Ishikawa (cell line): Measurements from ENCODE around the gene TMPRSS6.

Source experiments
- CEBPB ChIP-seq: IDR thresholded peaks from 2 replicates; pipeline ENCODE4 v1.6.1; 2012
- CREB1 ChIP-seq: IDR thresholded peaks from 2 replicates; pipeline ENCODE4 v1.6.1; 2012; ENCODE audit warnings: low read depth
- EP300 ChIP-seq: IDR thresholded peaks from 2 replicates; pipeline ENCODE4 v1.6.1; 2012; ENCODE audit warnings: borderline replicate concordance
- FOXM1 ChIP-seq: IDR thresholded peaks from 2 replicates; pipeline ENCODE4 v1.6.1; 2012; ENCODE audit warnings: low read depth, borderline replicate concordance
- NFIC ChIP-seq: IDR thresholded peaks from 2 replicates; pipeline ENCODE4 v1.6.1; 2012
- RAD21 ChIP-seq: IDR thresholded peaks from 2 replicates; pipeline ENCODE4 v1.6.1; 2012; ENCODE audit warnings: low read depth
- TAF1 ChIP-seq: IDR thresholded peaks from 2 replicates; pipeline ENCODE4 v1.6.1; 2012; ENCODE audit warnings: low read depth, mild to moderate bottlenecking
- TEAD4 ChIP-seq: IDR thresholded peaks from 2 replicates; pipeline ENCODE4 v1.6.1; 2012
- YY1 ChIP-seq: IDR thresholded peaks from 2 replicates; pipeline ENCODE4 v1.6.1; 2012; ENCODE audit warnings: low read depth
- ZBTB7A ChIP-seq: IDR thresholded peaks from 2 replicates; pipeline ENCODE4 v1.6.1; 2012; ENCODE audit warnings: low read depth
- TF ChIP-seq, protein P1 (sequence below): IDR thresholded peaks from 2 replicates; pipeline ENCODE4 v1.6.1; 2012
- TF ChIP-seq, protein P2 (sequence below): IDR thresholded peaks from 2 replicates; pipeline ENCODE4 v1.6.1; 2012; ENCODE audit warnings: low read depth, mild to moderate bottlenecking
- TF ChIP-seq, protein P3 (sequence below): IDR thresholded peaks from 2 replicates; pipeline ENCODE4 v1.6.1; 2012

DNA sequence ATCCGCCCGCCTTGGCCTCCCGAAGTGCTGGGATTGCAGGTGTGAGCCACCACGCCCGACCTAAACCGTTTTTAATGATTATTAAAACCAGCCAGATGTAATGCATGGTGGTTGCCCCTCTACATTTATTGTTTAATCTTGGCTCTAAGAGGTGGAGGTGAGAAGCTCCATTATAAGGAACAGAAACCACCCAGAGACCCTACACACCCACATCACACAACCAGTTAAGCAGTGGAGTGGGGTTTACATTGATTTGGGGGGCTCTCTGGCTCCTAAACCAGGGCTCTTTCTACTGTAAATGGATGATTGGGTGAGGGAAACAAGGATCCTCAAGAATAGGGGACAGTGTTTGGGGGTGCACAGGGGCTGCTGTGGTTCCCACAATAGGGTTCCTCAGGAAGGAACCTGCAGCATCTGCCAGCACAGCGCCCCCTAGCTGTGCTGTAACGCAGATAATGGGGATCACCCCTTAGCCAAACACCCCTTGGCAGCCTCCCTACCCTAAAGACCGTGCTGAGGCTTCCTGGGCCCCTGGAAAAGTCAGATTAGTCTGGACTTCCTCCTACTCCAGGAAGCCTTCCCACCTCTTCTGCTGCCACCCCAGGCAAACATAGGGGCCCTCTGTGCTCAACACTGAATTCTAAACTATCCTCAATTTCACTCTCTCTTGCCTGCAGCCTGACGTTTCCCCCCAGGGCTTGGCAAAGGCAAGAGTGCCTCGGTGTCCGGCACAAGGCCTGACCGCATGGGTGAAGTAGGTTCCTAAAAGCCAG lies 87.6 kb downstream of the TMPRSS6 start:
- no peak for TF ChIP-seq CEBPB
- TF ChIP-seq EP300 = no peak
- TF ChIP-seq, protein P1, sequence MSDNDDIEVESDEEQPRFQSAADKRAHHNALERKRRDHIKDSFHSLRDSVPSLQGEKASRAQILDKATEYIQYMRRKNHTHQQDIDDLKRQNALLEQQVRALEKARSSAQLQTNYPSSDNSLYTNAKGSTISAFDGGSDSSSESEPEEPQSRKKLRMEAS = no peak
- no peak for TF ChIP-seq YY1
- no peak for TF ChIP-seq TAF1
- TF ChIP-seq CREB1 = no peak
- TF ChIP-seq, protein P2, sequence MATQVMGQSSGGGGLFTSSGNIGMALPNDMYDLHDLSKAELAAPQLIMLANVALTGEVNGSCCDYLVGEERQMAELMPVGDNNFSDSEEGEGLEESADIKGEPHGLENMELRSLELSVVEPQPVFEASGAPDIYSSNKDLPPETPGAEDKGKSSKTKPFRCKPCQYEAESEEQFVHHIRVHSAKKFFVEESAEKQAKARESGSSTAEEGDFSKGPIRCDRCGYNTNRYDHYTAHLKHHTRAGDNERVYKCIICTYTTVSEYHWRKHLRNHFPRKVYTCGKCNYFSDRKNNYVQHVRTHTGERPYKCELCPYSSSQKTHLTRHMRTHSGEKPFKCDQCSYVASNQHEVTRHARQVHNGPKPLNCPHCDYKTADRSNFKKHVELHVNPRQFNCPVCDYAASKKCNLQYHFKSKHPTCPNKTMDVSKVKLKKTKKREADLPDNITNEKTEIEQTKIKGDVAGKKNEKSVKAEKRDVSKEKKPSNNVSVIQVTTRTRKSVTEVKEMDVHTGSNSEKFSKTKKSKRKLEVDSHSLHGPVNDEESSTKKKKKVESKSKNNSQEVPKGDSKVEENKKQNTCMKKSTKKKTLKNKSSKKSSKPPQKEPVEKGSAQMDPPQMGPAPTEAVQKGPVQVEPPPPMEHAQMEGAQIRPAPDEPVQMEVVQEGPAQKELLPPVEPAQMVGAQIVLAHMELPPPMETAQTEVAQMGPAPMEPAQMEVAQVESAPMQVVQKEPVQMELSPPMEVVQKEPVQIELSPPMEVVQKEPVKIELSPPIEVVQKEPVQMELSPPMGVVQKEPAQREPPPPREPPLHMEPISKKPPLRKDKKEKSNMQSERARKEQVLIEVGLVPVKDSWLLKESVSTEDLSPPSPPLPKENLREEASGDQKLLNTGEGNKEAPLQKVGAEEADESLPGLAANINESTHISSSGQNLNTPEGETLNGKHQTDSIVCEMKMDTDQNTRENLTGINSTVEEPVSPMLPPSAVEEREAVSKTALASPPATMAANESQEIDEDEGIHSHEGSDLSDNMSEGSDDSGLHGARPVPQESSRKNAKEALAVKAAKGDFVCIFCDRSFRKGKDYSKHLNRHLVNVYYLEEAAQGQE = no peak
- no peak for TF ChIP-seq RAD21
- TF ChIP-seq, protein P3, sequence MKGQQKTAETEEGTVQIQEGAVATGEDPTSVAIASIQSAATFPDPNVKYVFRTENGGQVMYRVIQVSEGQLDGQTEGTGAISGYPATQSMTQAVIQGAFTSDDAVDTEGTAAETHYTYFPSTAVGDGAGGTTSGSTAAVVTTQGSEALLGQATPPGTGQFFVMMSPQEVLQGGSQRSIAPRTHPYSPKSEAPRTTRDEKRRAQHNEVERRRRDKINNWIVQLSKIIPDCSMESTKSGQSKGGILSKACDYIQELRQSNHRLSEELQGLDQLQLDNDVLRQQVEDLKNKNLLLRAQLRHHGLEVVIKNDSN = no peak
- no peak for TF ChIP-seq NFIC
- no peak for TF ChIP-seq FOXM1
- no peak for TF ChIP-seq ZBTB7A
- no peak for TF ChIP-seq TEAD4
